ENCODE measurements around the gene OSTN.
"Not testable (repeated sequence)": the region's sequence is repeated elsewhere in the genome, so short reads cannot be mapped to it uniquely, and the experiment has no call there.

OSTN gene, protein sequence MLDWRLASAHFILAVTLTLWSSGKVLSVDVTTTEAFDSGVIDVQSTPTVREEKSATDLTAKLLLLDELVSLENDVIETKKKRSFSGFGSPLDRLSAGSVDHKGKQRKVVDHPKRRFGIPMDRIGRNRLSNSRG

DNA sequence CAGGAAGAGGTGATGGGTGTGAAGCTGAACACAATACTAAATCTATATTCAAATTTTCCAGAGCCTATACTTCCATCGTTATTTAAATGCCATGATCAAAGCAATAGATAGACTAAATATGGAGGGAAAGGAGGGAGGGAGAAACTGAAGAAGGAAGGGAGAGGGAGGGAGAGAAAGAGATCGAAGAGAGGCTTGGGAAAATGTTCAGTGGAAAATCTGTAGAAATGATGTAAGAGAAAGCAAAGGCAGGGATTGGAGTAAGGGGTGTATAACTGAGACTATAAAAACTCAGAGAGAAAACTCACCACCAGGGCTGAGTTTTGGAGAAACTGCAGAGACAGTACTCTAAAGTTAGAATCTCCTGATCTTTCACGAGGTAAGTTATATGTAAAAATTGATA lies at the start of gene OSTN:
OSTN (plus strand) TSS at position 310 of the 400 bp plus-strand sequence. CDS start 13,292 bp downstream, outside the sequence.
- no peak for DNase-seq

DNA sequence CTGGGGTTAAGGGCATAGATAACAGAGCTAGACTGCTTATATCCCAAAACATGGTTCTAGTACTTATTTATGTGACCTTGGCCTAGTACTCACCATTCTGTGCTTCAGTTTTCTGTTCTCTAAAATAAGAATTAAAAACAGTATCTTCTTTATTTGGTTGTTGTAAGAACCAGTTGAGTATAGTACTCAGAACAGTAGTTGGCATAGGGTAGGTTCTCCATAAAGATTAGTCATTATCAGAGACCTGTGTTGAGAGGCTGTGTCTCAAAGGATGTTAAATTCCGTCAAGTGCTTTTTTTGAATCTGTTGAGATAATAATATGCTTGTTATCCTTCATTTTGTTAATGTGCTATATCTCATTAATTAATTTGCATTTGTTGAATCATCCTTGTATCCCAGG lies 47.4 kb upstream of the OSTN start:
- DNase-seq, result no peak

DNA sequence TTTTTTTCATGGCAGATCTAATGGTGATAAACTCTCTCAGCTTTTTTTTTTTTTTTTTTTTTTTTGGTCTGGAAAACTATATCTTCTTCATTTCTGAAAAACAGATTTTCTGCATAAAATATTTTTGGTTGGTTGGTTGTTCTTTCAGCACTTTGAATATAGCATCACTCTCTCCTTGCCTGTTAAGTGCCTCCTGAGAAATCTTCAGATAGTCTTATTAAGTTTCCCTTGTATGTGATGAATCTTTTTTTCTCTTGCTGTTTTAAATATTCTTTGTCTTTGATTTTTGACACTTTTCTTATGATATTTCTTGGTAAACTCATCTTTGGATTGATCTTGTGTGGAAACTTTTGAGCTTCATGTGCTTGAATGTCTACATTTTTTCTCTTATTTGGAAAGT lies 44.2 kb upstream of the OSTN start:
- DNase-seq, result no peak

DNA sequence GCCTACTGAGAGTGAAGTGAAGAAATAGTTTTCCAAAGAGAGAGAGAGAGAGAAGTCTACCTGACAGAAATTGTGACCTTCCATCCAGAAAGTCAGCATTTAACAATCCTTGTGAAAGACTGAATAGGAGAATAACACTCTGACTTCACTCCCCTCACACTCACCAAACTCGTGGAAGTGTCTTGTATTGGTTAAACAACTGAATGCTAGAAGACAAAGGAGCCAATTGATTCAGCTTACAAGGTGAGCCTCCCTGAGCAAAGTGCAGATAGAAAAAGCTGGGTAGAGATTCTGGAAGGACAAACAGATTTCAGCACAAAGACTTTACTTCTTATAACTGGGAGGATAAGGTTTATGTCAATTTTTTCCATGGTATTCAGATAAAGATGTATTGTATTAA lies 40.8 kb upstream of the OSTN start:
- no peak for DNase-seq

DNA sequence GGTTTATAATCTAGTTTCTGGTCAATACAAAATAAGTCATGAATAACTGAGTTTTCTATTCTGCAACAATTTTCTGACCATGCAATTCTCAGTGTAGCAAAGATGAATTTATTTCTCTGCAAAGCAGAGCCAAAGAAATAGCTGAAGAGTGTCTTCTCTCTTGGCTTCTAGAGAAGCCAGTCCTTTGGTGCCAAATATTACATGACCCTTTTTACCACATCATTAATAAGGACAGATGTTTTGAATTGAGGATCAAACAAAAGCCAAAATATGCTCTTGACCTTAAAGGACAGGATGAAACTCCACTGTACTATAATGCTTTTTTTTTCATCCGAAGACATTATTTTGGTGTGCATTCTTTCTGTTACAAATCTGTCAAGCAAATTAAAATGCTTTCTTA lies 40.2 kb upstream of the OSTN start:
- DNase-seq, result no peak

DNA sequence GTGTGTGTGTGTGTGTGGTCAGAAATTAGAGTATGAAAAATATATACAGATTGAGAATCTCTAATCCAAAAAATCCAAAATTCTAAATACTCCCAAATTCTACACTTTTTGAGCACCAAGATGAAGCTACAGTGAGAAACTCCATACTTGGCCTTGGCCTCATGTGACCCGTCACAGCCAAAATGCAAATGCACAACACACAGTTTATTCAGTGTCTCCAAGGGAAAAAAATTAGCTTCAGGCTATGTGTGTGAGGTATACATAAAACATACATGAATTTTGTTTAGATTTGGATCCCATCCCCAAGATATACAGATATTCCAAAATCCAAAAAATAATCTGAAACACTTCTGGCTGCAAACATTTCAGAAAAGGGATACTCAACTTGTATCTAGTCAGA lies 33.2 kb upstream of the OSTN start:
- no peak for DNase-seq

DNA sequence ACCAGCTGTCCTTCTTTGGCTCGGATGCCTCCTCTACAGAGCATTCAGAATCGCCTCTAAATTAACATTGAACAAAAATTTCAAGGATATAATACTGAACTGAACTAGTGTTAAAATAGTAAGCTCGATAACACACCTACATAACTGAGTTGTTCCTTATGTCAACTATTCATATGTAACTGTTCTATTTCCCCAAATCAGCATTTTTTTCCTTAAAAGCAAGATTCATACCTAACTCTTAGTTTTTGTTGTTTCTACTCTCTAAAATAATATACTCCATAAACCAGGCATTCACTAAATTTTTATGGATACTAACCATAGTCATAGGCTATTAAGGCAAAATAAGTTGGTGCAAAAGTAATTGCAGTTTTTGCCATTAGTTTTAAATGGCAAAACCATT lies 32.7 kb upstream of the OSTN start:
- no peak for DNase-seq

DNA sequence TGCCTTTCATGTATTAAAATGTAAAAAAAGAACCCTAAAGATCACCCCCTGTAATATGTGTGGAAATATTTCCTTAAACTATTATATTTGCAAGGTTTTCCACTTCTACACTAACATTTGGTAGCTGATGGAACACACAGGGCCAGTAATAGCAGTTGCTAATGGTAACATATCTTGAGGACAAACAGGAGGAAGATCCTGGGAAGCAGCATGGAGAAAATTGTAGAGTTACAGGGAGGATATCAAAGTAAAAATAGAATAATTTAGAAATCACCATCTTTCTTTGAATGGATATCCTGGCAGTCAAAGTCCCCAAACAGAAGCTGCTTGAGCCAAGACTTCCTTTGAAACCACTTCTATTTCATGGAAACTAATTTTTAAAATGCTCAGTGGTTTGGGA lies 29.5 kb upstream of the OSTN start:
- no peak for DNase-seq

DNA sequence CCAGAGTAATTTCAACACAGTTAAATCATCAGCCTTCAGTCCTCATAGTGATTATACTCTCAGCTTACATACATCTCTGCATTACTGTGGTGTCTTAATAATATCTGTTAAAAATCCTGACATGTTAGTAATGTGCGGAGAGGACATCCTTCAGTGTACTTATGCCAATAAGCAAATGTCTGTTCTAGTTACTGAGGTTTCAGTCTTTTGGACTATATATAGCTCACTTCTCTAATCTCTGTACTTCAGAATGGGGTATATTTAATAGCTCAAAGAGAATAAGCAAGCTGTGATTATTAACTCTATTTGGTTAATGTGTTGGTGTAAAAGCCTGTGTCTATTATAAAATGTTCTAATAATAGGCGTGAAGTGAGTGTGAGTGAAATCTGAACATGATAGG lies 28.9 kb upstream of the OSTN start:
- DNase-seq, result no peak

DNA sequence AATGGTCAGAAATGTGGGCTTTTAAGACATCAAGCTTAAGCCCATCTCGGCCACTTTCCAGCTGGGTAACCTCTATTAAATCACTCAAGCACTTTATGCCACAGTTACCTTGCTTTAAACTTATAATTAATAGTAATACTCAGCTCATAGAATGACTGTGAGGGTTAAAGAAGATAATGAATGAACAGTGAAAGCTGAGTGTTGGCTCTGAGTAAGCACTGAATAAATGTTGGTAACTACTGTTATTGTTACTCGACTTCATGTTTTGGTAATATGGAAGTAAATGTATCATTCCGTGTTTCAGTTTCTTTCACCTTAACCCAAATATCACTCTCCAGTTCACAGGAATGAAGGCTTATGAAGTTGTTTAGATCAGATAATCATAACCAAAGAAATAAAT lies 23.9 kb upstream of the OSTN start:
- no peak for DNase-seq

DNA sequence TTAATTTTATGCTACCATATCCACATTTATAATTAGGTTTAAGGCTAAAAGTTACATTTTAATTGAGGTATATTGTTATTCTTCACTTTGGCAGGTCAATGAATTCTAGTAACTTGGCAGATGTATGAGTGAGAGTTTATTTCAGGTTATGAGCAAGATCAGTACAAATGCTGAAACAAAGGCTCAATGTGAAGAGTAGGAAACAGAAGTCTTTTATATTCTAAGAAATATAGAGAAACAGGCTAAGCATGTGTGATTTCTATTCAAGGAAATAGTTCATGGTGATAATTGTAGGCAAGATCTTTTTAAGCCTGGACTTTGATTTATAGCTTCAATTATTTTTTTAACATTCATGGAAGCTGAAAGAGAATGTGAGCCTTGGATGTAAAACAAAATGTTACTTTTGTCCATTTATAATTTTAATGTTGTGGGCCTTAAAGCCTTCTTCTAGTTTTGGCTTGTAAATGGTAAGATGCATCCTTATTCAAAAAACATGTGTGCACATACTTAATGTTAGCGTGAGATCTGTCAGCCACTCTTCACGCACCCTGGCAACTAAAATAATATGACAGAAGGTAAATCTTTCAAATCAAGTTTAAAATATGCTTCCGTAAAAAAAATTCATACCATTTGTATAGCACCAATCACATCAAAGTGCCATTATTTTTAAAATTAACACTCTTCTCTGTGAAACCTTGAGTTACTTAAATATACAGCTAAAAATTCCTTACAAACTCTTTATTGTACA lies 22.8 kb upstream of the OSTN start:
- no peak for DNase-seq

DNA sequence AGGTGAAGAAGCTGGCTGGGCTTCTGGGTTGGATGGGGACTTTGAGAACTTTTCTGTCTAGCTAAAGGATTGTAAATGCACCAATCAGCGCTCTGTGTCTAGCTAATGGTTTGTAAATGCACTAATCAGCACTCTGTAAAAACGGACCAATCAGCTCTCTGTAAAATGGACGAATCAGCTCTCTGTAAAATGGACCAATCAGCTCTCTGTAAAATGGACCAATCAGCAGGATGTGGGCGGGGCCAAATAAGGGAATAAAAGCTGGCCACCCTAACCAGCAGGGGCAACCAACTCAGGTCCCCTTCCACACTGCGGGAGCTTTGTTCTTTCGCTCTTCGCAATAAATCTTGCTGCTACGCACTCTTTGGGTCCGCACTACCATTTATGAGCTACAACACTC lies 13.7 kb upstream of the OSTN start:
- DNase-seq, result not testable (repeated sequence)

DNA sequence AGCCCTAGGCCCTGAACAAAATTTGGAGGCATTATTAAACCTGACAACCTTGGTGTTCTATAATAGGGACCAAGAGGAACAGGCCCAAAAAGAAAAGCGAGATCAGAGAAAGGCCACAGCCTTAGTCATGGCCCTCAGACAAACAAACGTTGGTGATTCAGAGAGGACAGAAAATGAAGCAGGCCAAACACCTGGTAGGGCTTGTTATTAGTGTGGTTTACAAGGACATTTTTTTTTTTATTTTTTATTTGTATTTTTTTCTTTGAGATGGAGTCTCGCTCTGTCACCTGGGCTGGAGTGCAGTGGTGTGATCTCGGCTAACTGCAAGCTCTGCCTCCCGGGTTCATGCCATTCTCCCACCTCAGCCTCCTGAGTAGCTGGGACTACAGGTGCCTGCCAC lies 10.8 kb upstream of the OSTN start:
- DNase-seq, result not testable (repeated sequence)

DNA sequence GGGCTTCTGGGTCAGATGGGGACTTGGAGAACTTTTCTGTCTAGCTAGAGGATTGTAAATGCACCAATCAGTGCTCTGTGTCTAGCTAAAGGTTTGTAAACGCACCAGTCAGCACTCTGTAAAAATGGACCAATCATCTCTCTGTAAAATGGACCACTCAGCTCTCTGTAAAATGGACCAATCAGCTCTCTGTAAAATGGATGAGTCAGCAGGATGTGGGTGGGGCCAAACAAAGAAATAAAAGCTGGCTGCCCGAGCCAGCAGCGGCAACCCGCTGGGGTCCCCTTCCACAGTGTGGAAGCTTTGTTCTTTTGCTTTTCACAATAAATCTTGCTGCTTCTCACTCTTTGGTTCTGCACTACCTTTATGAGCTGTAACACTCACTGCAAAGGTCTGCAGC lies 6.8 kb upstream of the OSTN start:
- not testable (repeated sequence) for DNase-seq

DNA sequence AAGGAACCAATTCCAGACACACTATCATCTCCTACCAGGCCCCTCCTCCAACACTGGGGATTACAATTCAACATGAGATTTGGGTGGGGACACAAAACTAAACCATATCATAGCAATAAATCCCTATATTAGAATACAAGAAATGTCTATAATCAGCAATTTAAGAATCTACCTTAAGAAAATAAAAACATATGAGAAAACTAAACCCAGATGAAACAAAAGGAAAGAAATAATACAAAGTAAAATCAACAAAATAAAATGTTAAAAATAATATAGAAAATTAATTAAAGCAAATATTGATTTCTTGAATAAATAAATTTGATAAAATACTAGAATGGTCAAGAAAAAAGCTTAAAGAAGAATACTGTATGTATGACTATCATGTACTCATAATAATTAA lies 6.1 kb upstream of the OSTN start:
- DNase-seq, result no peak

DNA sequence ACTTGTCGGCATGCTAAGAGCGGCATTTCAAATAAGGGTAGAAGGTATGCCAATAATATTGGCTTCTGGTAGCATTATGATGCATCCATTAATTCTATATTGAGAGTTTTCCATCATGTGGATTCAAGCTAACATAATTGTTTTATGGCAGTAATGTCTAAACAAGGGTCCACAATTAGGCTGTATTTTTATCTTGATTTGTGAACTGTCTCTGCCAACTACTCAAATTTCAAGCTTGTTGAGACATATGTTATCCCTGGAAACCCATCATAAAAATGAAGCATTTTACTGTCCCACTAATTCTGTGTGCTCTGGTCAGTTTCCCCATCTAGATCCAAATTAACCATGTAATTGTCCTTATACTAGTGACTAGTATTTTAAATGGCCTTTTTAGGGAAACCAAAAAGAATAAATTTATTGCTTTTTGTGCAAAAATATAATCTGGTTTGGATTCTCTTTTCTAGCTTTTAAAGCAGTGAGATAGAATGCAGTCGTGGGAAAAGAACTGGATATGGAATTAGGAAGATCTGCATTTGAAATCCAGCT lies 1.2 kb upstream of the OSTN start:
- DNase-seq, result no peak

DNA sequence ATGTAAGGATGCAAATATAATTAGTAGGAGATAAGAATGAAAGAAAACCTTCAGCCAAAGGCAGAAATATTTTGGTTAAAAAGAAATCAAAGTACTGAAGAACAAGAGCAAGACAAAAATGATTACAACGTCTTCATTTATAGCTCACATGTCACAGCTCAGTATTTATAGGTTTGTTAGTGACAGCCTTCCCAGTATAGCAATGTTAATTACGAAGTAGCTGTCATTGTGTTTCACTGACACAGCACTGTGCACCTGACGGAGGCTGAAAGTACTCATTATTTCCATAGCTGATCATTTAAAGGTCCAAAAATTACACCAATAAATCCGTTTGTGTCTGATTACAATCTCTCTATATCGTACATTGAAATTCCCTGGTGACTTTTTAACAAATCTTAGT lies 561 bp upstream of the OSTN start:
- no peak for DNase-seq

DNA sequence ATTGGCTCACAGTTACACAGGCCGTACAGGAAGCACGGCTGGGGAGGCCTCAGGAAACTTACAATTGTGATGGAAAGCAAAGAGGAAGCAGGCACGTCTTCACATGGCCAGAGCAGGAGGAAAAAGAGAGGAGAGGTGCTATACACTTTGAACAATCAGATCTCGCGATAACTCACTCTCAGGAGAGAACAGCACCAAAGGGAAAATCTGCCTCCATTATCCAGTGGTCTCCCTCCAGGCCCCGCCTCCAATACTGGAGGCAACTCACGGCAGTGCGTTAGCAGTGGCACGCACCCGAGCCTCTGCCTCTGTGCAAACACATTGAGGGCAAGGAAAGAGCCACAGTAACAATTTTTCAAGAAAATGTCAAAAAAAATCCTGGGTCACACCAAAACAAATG lies 11.0 kb downstream of the OSTN start:
- DNase-seq, result no peak

DNA sequence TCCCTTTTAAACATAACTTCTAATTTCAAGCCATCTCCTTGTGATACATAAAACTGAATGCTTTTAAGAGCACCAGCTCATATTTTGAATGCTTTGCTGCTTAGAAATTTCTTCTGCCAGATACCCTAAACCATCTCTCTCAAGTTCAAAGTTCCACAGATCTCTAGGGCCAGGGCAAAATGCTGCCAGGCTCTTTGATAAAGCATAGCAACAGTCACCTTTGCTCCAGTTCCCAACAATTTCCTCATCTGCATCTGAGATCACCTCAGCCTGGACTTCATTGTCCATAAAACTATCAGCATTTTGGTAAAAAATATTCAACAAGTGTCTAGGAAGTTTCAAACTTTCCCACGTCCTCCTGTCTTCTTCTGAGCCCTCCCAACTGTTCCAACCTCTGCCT lies 17.5 kb downstream of the OSTN start:
- no peak for DNase-seq

DNA sequence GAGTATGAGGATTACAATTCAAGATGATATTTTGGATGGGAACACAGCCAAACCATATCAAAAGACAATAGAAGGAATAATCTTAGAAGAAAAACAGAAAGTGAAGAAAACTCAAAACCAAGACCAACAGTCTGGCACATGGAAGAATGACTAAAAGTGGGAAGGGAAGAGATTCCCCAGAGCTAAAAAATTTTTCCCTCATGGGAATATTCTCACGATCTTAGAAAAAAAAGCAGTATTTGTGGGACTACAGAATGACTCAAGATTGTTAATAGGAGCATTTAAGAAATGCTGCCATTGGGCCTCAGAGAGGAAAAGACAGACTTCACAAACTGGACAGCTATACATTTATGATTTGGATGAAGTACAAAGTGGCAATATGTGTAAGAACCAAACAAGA lies 18.3 kb downstream of the OSTN start:
- no peak for DNase-seq

DNA sequence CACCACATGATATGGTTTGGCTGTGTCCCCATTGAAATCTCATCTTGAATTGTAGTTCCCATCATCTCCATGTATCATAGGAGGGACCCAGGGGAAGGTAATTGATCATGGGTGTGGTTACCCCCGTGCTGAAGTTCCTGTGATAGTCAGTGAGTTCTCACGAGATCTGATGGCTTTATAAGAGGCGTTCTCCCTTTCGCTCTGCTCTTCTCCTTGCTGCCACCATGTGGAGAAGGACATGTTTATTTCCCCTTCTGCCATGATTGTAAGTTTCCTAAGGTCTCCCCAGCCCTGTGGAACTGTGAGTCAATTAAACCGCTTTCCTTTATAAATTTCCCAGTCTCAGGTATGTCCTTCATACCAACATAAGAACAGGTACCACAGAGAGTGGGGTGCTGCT lies 21.9 kb downstream of the OSTN start:
- no peak for DNase-seq

DNA sequence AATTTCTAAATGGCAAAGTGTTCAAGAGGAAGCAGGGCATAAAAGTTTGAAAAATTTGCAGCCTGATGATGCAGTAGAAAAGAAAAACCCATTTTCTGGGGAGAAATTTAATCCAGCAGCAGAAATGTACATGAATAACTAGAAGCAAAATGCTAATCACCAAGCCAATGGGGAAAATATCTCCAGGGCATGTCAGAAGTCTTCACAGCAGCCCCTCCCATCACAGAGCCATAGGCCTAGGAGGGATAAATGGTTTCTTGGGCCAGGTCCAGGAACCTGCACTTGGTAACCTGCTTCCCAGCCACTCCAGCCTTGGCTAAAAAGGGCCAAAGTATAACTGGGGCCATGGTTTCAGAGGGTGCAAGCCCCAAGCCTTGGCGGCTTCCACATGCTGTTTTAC lies 22.6 kb downstream of the OSTN start:
- DNase-seq, result no peak

DNA sequence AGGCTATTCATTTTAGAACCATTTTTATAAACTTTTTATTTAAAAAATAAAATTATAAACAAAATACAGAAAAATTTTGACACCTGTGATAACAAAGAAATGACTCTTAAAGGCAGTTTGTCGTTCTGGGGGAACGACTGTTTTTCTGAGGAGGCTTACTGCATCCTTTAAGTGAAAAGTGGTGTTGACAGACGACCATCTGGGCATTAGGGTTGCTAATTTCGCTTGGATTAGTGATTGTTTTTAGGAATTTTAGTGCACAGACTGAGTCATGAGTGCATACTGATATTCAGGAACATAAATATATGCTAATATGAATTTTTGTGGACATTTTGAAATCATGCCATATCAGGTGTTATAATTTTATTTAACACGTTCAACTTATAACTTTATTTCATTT lies 28.5 kb downstream of the OSTN start:
- no peak for DNase-seq

DNA sequence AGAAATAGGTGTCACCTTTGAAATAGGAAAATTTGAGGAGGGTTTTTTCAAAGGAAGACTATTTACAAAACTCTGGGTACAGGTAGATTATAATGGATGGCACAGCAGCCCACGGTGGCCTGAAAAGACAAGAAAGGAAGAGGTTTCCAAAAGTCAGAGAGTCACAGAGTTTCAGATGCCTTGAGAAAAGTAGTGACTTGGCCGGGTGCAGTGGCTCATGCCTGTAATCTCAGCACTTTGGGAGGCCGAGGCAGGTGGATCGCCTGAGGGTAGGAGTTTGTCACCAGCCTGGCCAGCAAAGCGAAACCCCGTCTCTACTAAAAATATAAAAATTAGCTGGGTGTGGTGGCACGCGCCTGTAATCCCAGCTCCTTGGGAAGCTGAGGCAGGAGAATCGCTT lies 35.2 kb downstream of the OSTN start:
- DNase-seq, result no peak
